Cardiac muscle cell (in vitro differentiated cells and primary cell): ENCODE data around the gene AGRN. TPM values are rescaled to one million over a fixed set of nuclear protein-coding genes. Genes with fewer than 3 reads are reported as not detected.

Source experiments
- DNase-seq, 2 donors: peaks; one replicate each; pipeline versions ENCODE4 v3.0.0 to v3.0.0-alpha.2; 2010 to 2017; ENCODE audit warnings: low read depth in 1 of 2, low spot score in 1 of 2
- H3K27ac ChIP-seq: fragments of 200-600 bp; sonication (generic); 2 replicates; pipeline ENCODE4 v1.5.1; 2016
- H3K27me3 ChIP-seq: fragments of 200-600 bp; sonication (generic); 2 replicates; pipeline ENCODE4 v1.6.0; 2016; ENCODE audit warnings: control low read depth
- H3K36me3 ChIP-seq: fragments of 200-600 bp; sonication (generic); 2 replicates; pipeline ENCODE4 v1.5.1; 2016; ENCODE audit warnings: control low read depth
- H3K4me1 ChIP-seq: fragments of 200-600 bp; sonication (generic); 2 replicates; pipeline ENCODE4 v1.8.1; 2017; ENCODE audit warnings: low read depth, mild to moderate bottlenecking, mixed run types
- H3K4me3 ChIP-seq: fragments of 200-600 bp; sonication (generic); 2 replicates; pipeline ENCODE4 v1.5.1; 2016; ENCODE audit warnings: mild to moderate bottlenecking
- H3K9me3 ChIP-seq: fragments of 200-600 bp; sonication (generic); 2 replicates; pipeline ENCODE4 v1.5.1; 2017; ENCODE audit warnings: low read depth, mild to moderate bottlenecking, control low read depth
- CTCF ChIP-seq: IDR thresholded peaks from 2 replicates; pipeline ENCODE4 v1.5.1; 2012; ENCODE audit warnings: low read depth, mild to moderate bottlenecking, low read length
- polyA plus RNA-seq: library from polyadenylated mRNA; unstranded; fragments of >200 nt; fragmentation: Nextera tagmentation; extraction: Ambion mirVana; gene quantifications from 2 replicates; pipeline ENCODE4 v1.2.1, GENCODE V29; 2016
- total RNA-seq: library from RNA; depleted of rRNA; stranded (reverse); fragments of >200 nt; gene quantifications from 2 replicates; pipeline ENCODE4 v1.2.3, GENCODE V29; 2016

Gene AGRN
- total and polyA plus RNA-seq, 2 experiments from 2014 or later = 23.5 to 154 TPM

- H3K36me3 ChIP-seq = no peaks in the 10 kb centered on the region
- H3K27me3 ChIP-seq = peaks cover 68% of the 10 kb centered on the region
- no peak overlapping the region for H3K27ac ChIP-seq
- TF ChIP-seq CTCF = no peak
- no peak overlapping the region for H3K4me3 ChIP-seq
- no peaks in the 10 kb centered on the region for H3K4me1 ChIP-seq
- H3K9me3 ChIP-seq = no peaks in the 10 kb centered on the region
- DNase-seq = no peak
These were observed 18.8 kb downstream of the AGRN start for GRCh38 chr1:1038694-1039093.

- Histone ChIP-seq H3K9me3 (no peaks in the 10 kb centered on the region), H3K4me3 (no peak overlapping the region), H3K36me3 (peaks cover 3% of the 10 kb centered on the region), H3K27ac (no peak overlapping the region), H3K4me1 (no peaks in the 10 kb centered on the region), H3K27me3 (peaks cover 62% of the 10 kb centered on the region)
- TF ChIP-seq CTCF = no peak
- DNase-seq = no peak
These were observed 19.4 kb downstream of the AGRN start for GRCh38 chr1:1039145-1039910.

- no peak for TF ChIP-seq CTCF
- Histone ChIP-seq H3K4me3 (peak overlapping the region; percentile 27), H3K4me1 (no peaks in the 10 kb centered on the region), H3K27me3 (peaks cover 52% of the 10 kb centered on the region), H3K9me3 (no peaks in the 10 kb centered on the region), H3K36me3 (peaks cover 5% of the 10 kb centered on the region), H3K27ac (no peak overlapping the region)
- peak; percentile 85 to 91 for DNase-seq
These were observed 20.4 kb downstream of the AGRN start for GRCh38 chr1:1040004-1040991.

GRCh38 chr1:1041092-1041523 lies 21.2 kb downstream of the AGRN start:
- Histone ChIP-seq H3K9me3 (no peaks in the 10 kb centered on the region), H3K4me1 (no peaks in the 10 kb centered on the region), H3K27me3 (peaks cover 45% of the 10 kb centered on the region), H3K4me3 (no peak overlapping the region), H3K27ac (no peak overlapping the region), H3K36me3 (peaks cover 5% of the 10 kb centered on the region)
- no peak for TF ChIP-seq CTCF
- no peak for DNase-seq

- Histone ChIP-seq H3K27ac (no peak overlapping the region), H3K36me3 (peaks cover 5% of the 10 kb centered on the region), H3K4me1 (no peaks in the 10 kb centered on the region), H3K4me3 (no peak overlapping the region), H3K27me3 (peaks cover 38% of the 10 kb centered on the region), H3K9me3 (no peaks in the 10 kb centered on the region)
- no peak for TF ChIP-seq CTCF
- no peak for DNase-seq
These were observed 22.0 kb downstream of the AGRN start for GRCh38 chr1:1041873-1042272.
